Measurements from ENCODE around the gene FZD10. TPM values are rescaled to one million over a fixed set of nuclear protein-coding genes. Genes with fewer than 3 reads are reported as not detected.

Gene FZD10
- 14.1 and 20.2 TPM in 2 replicates for total RNA-seq (2014; rRNA removed; shearing (Covaris generic))

DNA sequence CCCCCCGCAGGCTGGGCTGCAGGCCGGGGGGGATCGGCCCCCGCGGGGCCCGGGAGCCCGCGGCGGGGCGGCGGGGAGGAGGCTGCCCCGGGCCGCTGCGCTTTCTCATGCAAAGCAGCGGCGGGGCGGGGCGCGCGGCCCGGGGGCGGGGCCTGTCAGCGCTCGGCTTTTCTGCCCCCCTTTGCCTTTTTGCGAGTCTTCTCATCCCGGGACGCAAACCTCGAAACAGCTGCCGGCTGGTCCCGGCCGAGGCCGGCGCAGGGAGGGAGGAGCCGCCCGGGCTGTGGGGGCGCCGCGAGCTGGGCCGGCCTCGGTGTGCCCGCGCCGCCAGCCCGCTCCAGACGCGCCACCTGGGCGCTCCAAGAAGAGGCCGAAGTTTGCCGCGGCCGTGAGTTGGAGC lies at the start of gene FZD10:
FZD10 (plus strand) TSS at position 198 of the 400 bp plus-strand sequence. CDS start 479 bp downstream, outside the sequence.
- peak; percentile 96 for DNase-seq
- peaks cover 81% of the 10 kb centered on the region for H3K27me3 ChIP-seq (ENCODE audit: control insufficient read depth, insufficient read depth, low read length)
- H3K36me3 ChIP-seq (replicated peaks; ENCODE audit: control insufficient read depth, insufficient read depth, low read length) = no peaks in the 10 kb centered on the region
- peak within 1 kb of the TSS; percentile 52 for H3K4me3 ChIP-seq (ENCODE audit: insufficient read depth, low read depth, low read length)

- Histone ChIP-seq H3K27me3 (ENCODE audit: control insufficient read depth, insufficient read depth, low read length) (peaks cover 2% of the 10 kb centered on the region), H3K36me3 (replicated peaks; ENCODE audit: control insufficient read depth, insufficient read depth, low read length) (no peaks in the 10 kb centered on the region), H3K4me3 (ENCODE audit: insufficient read depth, low read depth, low read length) (no peak overlapping the region)
- no peak for DNase-seq
Observed at GRCh38 chr12:130114952-130115351, 47.3 kb upstream of the FZD10 start.

DNA sequence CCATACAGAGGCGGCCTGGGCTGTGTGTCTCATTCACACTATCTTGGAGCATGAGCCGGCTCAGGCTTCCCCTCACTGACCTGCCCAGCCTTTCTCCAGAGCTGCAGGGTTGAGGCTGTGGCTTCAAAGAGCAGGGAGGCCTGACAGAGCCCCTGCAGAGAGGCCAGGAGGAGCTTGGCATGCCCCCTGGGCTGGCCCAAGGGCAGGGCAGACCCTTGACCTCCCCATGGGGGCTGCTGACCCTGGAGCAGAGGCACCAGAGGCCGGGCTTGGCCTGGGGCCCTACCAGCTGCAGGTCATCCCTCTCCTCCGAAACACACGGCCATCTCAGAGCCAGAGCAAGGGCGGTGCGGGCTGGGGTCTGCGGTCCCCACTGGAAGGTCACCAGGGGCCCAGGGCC lies 46.6 kb upstream of the FZD10 start:
- Histone ChIP-seq H3K4me3 (ENCODE audit: insufficient read depth, low read depth, low read length) (no peak overlapping the region), H3K27me3 (ENCODE audit: control insufficient read depth, insufficient read depth, low read length) (peaks cover 2% of the 10 kb centered on the region), H3K36me3 (replicated peaks; ENCODE audit: control insufficient read depth, insufficient read depth, low read length) (no peaks in the 10 kb centered on the region)
- no peak for DNase-seq

- peak; percentile 81 for DNase-seq
- H3K4me3 ChIP-seq (ENCODE audit: insufficient read depth, low read depth, low read length) = no peak overlapping the region
- peaks cover 5% of the 10 kb centered on the region for H3K27me3 ChIP-seq (ENCODE audit: control insufficient read depth, insufficient read depth, low read length)
- H3K36me3 ChIP-seq (replicated peaks; ENCODE audit: control insufficient read depth, insufficient read depth, low read length) = no peaks in the 10 kb centered on the region
Observed at GRCh38 chr12:130116791-130117190, 45.5 kb upstream of the FZD10 start.

DNA sequence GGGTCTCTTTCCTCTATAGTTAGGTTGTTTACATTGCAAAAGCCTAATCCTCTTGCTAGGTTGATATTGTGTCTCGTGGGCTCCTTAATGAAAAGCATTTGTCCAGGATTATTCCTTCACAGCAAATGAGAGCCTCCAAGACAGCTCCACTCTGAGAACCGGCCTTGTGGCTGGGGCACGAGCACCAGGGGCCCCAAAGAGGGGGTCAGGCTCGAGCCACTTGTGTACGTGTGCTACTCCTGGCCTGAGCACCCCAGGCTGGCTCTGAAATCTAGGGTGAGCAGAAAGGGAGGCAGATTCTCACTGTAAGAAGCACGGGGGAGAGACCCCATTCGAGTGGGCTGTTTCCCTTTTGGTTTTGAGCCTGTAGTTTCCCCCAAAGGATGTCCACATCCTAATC lies 45.0 kb upstream of the FZD10 start:
- peaks cover 5% of the 10 kb centered on the region for H3K27me3 ChIP-seq (ENCODE audit: control insufficient read depth, insufficient read depth, low read length)
- no peaks in the 10 kb centered on the region for H3K36me3 ChIP-seq (replicated peaks; ENCODE audit: control insufficient read depth, insufficient read depth, low read length)
- no peak for DNase-seq
- H3K4me3 ChIP-seq (ENCODE audit: insufficient read depth, low read depth, low read length) = no peak overlapping the region

DNA sequence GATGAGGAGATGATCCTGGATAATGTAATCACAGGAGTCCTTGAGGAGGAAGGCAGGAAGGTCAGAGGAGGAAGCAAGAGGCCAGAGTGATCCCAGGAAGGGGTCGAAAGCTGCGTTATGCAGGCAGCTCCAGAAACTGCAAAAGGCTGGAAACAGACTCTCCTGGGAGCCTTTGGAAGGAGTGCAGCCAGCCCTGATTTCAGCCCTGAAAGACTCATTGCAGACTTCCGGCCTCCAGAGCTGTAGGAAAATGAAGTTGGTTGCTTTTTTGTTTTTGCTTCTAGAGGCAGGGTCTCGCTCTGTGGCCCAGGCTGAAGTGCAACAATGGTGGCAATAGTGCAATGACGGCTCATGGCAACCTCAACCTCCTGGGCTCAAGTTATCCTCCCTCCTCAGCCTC lies 44.6 kb upstream of the FZD10 start:
- Histone ChIP-seq H3K36me3 (replicated peaks; ENCODE audit: control insufficient read depth, insufficient read depth, low read length) (no peaks in the 10 kb centered on the region), H3K4me3 (ENCODE audit: insufficient read depth, low read depth, low read length) (no peak overlapping the region), H3K27me3 (ENCODE audit: control insufficient read depth, insufficient read depth, low read length) (peaks cover 5% of the 10 kb centered on the region)
- DNase-seq = no peak

DNA sequence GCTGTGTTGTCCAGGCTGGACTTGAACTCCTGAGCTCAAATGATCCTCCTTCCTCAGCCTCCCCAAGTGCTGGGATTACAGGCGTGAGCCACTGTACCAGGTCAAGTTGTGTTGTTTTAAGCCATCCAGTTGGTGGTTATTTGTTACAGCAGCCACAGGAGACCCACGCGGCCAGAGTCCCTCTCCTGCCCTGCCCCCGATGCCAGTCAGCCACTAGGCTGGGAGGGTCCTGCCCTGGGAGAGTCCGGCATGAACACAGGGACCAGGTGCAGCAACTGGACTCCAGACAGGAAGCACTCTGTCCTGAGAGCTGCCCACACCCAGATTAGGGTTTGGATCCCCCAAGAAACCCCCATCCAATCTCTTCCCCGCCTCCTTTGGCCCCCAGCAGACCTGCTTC lies 44.1 kb upstream of the FZD10 start:
- Histone ChIP-seq H3K27me3 (ENCODE audit: control insufficient read depth, insufficient read depth, low read length) (peaks cover 5% of the 10 kb centered on the region; the same call in 1 of the 2 replicates), H3K36me3 (replicated peaks; ENCODE audit: control insufficient read depth, insufficient read depth, low read length) (no peaks in the 10 kb centered on the region), H3K4me3 (ENCODE audit: insufficient read depth, low read depth, low read length) (no peak overlapping the region)
- no peak for DNase-seq

GRCh38 chr12:130119241-130119861 lies 42.9 kb upstream of the FZD10 start:
- H3K27me3 ChIP-seq (ENCODE audit: control insufficient read depth, insufficient read depth, low read length) = peaks cover 5% of the 10 kb centered on the region; the same call in 1 of the 2 replicates
- no peak overlapping the region for H3K4me3 ChIP-seq (ENCODE audit: insufficient read depth, low read depth, low read length)
- H3K36me3 ChIP-seq (replicated peaks; ENCODE audit: control insufficient read depth, insufficient read depth, low read length) = no peaks in the 10 kb centered on the region
- DNase-seq = no peak

DNA sequence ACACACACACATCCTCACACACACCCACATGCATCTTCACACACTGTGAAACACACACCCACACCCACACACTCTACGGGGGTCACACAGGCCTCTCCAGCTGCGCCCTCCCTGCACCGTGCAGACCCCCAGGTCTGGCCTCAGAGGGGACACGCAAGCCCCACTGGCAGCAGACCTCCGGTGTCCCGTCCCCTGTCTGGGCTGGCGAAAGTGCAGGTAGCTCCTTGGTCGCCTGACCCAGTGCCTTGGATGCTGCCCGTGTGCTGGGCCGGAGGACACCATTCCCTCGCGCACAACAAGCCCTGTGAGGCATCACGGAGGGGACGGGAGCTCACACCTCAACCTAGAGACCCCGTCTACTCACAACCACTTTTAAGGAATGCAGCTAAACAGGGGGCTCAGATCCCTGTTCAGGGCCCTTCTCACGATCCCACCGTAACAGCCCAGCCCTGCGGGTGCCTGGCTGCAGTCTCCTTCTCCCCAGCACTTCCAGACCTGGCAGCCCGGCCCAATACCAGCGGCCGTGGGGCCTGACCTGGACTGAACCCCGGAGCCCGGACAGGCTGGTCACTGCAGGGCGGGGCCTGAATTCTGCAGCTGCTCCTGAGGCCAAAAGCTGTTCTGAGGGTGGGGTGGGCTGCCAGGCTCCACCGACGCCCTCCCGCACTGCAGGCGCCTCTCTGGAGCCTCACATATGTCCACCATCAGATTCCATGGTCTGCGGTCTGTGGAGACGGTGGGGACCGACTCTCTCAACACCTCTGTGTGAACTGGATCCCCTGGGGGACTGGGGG lies 42.1 kb upstream of the FZD10 start:
- no peak for DNase-seq
- H3K27me3 ChIP-seq (ENCODE audit: control insufficient read depth, insufficient read depth, low read length) = peaks cover 5% of the 10 kb centered on the region; the same call in 1 of the 2 replicates

DNA sequence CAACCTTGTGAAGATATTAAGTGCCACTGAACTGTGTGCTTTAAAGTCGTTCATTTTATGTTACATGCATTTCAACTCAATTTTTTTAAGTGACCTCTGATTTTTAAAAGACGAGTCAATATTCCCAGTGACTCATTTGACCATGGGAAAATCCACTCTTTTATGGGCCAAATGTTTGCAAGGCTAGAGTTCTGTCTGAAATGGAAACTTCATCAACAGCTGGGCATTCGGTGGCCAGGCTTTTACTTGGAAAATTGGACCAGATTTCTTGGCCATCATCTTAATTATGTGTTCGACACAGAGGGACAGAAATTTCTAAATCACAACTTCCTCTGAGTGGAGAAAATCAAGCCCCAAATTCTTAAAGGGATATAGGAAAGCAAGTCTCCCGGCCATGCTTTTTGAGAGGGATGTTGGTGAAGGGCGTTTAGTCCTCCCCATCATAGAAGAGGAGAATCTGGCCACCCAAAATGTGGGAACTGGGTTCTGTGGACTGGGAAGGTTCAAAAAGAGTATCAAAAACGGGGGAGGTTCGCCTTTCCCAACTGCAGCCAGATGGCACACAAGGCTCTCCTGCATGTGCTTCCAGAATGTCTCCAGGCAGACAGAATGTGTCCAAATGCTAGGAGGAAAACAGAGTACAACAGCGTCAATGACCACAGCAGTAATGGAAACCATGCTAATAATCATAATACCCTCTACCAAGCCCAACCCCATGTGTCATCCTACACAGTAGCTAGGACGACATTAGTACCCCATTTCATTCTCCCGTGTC lies 40.9 kb upstream of the FZD10 start:
- Histone ChIP-seq H3K27me3 (ENCODE audit: control insufficient read depth, insufficient read depth, low read length) (peaks cover 5% of the 10 kb centered on the region; the same call in 1 of the 2 replicates), H3K36me3 (replicated peaks; ENCODE audit: control insufficient read depth, insufficient read depth, low read length) (no peaks in the 10 kb centered on the region), H3K4me3 (ENCODE audit: insufficient read depth, low read depth, low read length) (no peak overlapping the region)
- DNase-seq = no peak

More for the DNA sequence above, 42.1 kb upstream of the FZD10 start:
- H3K36me3 ChIP-seq (replicated peaks; ENCODE audit: control insufficient read depth, insufficient read depth, low read length) = no peaks in the 10 kb centered on the region
- H3K4me3 ChIP-seq (ENCODE audit: insufficient read depth, low read depth, low read length) = no peak overlapping the region

DNA sequence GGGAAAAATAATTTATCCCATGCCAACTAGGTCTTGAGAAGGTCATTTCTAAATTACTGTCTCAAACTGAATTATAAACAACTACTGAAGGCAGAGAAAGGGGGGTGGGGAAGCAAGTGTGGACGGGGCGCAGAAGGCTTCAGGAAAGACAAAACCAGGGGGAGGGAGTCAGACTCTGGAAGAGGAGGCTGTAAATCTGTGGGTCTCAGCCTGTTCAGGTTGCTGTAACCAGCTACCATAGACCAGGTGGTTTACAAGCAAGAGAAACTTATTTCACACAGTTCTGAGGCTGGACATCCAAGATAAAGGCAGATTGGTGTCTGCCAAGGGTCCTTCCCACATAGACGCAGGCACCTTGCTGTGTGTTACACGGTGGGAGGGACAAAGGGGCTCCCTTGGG lies 39.9 kb upstream of the FZD10 start:
- no peak for DNase-seq
- H3K27me3 ChIP-seq (ENCODE audit: control insufficient read depth, insufficient read depth, low read length) = peaks cover 5% of the 10 kb centered on the region; the same call in 1 of the 2 replicates
- no peak overlapping the region for H3K4me3 ChIP-seq (ENCODE audit: insufficient read depth, low read depth, low read length)
- H3K36me3 ChIP-seq (replicated peaks; ENCODE audit: control insufficient read depth, insufficient read depth, low read length) = no peaks in the 10 kb centered on the region

GRCh38 chr12:130124106-130124505 lies 38.2 kb upstream of the FZD10 start:
- H3K36me3 ChIP-seq (replicated peaks; ENCODE audit: control insufficient read depth, insufficient read depth, low read length) = no peaks in the 10 kb centered on the region
- peaks cover 3% of the 10 kb centered on the region; the same call in 1 of the 2 replicates for H3K27me3 ChIP-seq (ENCODE audit: control insufficient read depth, insufficient read depth, low read length)
- no peak overlapping the region for H3K4me3 ChIP-seq (ENCODE audit: insufficient read depth, low read depth, low read length)
- DNase-seq = no peak

GRCh38 chr12:130124605-130125244 lies 37.5 kb upstream of the FZD10 start:
- H3K4me3 ChIP-seq (ENCODE audit: insufficient read depth, low read depth, low read length) = no peak overlapping the region

DNA sequence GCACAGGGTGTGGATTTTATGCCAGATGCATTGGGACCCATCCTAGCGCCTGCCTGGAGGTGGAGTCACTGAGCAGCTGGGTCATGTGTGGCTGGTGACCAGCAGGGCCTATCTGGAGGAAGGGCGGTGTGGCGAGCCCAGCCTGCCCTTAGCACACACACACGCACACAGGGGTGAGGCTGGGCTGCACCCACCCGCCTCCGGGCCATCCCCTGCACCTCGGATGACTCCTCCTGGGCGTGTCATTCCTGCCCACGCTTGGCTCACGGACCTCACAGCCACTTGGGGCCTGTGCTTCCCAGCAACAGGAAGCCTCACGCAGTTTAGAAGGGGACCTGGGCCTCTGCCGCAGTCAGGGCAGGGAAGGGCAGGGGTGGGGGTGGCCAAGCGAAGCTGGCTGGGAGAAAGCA lies 36.2 kb upstream of the FZD10 start:
- H3K27me3 ChIP-seq (ENCODE audit: control insufficient read depth, insufficient read depth, low read length) = peaks cover 2% of the 10 kb centered on the region; the same call in 1 of the 2 replicates
- no peaks in the 10 kb centered on the region for H3K36me3 ChIP-seq (replicated peaks; ENCODE audit: control insufficient read depth, insufficient read depth, low read length)
- peak; percentile 81 for DNase-seq

More at GRCh38 chr12:130124605-130125244, 37.5 kb upstream of the FZD10 start:
- no peaks in the 10 kb centered on the region for H3K36me3 ChIP-seq (replicated peaks; ENCODE audit: control insufficient read depth, insufficient read depth, low read length)
- peaks cover 3% of the 10 kb centered on the region; the same call in 1 of the 2 replicates for H3K27me3 ChIP-seq (ENCODE audit: control insufficient read depth, insufficient read depth, low read length)
- no peak for DNase-seq

More for the DNA sequence above, 36.2 kb upstream of the FZD10 start:
- H3K4me3 ChIP-seq (ENCODE audit: insufficient read depth, low read depth, low read length) = no peak overlapping the region

All from H7 (cell line).